GM12872 (cell line): Measurements from ENCODE around the gene IRGQ.

Source experiments
- TF ChIP-seq, protein P1 (sequence below): IDR thresholded peaks from 3 replicates; pipeline ENCODE4 v1.5.1; 2011; ENCODE audit warnings: low read depth, mild to moderate bottlenecking, low read length, moderate library complexity; ENCODE audit not compliant: insufficient read depth

IRGQ gene

GRCh38 chr19:43570174-43570791, 25.7 kb downstream of the IRGQ start:
- TF ChIP-seq, protein P1, sequence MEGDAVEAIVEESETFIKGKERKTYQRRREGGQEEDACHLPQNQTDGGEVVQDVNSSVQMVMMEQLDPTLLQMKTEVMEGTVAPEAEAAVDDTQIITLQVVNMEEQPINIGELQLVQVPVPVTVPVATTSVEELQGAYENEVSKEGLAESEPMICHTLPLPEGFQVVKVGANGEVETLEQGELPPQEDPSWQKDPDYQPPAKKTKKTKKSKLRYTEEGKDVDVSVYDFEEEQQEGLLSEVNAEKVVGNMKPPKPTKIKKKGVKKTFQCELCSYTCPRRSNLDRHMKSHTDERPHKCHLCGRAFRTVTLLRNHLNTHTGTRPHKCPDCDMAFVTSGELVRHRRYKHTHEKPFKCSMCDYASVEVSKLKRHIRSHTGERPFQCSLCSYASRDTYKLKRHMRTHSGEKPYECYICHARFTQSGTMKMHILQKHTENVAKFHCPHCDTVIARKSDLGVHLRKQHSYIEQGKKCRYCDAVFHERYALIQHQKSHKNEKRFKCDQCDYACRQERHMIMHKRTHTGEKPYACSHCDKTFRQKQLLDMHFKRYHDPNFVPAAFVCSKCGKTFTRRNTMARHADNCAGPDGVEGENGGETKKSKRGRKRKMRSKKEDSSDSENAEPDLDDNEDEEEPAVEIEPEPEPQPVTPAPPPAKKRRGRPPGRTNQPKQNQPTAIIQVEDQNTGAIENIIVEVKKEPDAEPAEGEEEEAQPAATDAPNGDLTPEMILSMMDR = 0 out of 3 replicates have a peak, but pooled peaks have one; percentile 6

- TF ChIP-seq, protein P1 = no peak
Observed at GRCh38 chr19:43569657-43570056, 26.3 kb downstream of the IRGQ start.

DNA sequence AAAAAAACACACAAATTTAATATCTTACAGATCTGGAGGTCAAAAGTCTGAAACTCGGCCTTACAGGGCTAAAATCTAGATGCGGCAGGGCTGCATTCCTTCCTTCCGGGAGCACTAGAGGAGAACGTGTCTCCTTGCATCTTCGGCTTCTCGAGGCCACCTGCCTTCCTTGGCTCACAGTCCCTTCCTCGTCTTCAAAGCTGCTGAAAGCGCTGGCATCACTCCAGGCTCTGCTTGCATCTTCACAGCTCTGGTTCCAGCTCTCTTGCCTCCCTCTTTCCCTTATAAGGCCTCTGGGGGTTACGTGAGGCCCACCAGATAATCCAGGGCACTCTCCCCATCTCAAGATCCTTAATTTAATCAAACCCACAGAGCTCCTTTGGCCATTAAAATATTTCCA, 31.1 kb downstream of the IRGQ start:
- TF ChIP-seq, protein P1 = no peak

DNA sequence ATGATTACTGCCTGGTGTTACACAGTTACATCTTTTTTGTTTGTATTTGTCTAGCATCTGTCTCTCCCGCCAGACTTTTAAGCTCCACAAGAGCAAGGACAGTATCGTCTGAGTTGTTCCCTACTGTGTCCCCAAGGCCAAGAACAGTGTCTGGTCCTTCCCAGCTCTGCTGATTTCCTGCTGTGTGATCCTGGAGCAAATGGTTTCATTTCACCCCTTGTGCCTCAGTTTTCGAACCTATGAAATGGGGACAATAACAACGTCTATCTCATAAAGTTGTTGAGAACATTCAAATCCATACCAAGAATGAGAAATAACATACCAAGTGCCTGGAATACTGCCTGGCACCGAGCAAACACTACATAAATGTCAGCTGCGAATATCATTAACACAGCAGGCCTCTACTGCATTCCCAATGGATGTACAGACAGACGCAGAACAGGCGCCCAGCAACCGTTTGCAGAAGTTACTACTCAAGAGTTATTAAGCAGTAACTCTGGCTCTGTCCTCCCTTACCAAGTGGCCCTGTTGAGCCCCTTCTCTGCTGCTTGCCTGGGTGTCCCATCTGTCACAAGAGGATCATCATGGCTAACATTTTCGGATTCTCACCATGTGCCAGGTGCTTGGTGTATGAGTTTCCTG, 32.0 kb downstream of the IRGQ start:
- TF ChIP-seq, protein P1 = no peak

DNA sequence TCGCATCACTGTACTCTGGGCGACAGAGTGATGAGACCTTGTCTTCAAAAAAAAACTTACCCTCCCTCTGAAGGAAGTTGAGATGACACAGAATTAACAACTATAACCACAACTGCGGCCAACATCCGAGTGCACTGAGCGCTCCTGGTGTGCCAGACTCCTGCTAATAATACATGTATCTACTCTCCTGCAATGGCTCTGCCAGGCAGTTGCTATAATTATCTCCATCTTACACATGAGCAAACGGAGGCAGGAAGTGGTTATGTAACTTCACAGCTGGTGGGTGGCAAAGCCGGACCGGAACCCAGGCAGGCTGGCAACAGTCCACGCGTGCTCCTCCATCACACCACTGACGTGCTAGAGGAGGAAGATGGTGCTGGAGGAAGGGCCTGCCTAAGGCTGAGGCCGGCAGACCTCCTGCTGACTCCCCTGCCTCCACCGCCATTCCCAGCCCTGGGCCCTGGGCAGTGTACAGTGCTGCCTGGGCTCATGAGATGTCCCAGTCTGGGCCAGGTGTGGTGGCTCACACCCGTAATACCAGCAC, 33.2 kb downstream of the IRGQ start:
- TF ChIP-seq, protein P1 = no peak

- TF ChIP-seq, protein P1 = no peak
Observed at GRCh38 chr19:43562226-43562697, 33.7 kb downstream of the IRGQ start.

DNA sequence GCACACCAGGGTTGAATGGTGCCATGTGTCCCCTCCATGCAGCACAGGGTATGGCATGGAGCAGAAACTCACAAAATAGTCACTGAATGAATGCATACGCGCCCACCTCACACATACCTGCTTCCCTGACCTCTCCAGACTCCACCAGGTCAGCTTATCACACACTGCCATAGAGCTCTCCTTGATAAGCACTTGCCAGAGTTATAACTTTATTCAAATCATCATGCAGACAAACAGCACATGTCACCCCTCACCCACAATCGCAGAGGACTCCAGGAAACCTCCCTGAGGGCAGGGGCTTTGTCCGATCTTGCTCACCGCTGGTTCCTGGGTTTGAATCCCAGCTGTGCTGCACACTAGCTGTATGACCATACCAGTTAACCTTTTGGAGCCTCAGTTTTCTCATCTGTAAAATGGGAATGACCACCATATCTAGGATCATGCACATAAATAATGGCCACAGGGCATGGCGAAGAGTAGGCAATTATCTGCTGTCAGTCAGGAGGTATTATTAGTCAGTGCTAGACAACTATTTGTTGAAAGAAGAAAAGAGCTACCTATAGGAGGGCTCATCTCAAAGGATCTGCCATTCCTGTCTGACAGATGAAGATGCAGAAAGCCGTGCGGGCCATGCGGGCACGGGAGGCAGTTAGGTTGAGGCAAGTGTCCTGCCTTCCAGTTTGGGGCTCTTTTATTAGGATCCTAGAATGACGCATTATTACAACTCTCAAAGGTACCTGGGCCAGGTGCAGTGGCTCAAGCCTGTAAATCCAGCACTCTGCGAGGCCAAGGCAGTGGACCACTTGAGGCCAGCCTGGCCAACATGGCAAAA, 34.6 kb downstream of the IRGQ start:
- TF ChIP-seq, protein P1 = no peak
